HEK293 (cell line): ENCODE data around the gene TMEM134.

Experiments
- BCL11B ChIP-seq: fragments of 450-650 bp; formaldehyde crosslinking; IDR thresholded peaks from 2 replicates; pipeline ENCODE4 v1.5.1; 2016; ENCODE audit warnings: low read depth, missing biosample characterization, missing genetic modification characterization
- EGR2 ChIP-seq: fragments of 450-650 bp; formaldehyde crosslinking; IDR thresholded peaks from 2 replicates; pipeline ENCODE4 v1.5.1; 2016; ENCODE audit warnings: low read depth, missing biosample characterization, missing genetic modification characterization
- ELK4 ChIP-seq: IDR thresholded peaks from 2 replicates; pipeline ENCODE4 v1.6.1; 2011; ENCODE audit warnings: mild to moderate bottlenecking, low read depth, low read length, borderline replicate concordance
- KLF17 ChIP-seq: fragments of 450-650 bp; formaldehyde crosslinking; IDR thresholded peaks from 2 replicates; pipeline ENCODE4 v1.5.1; 2016; ENCODE audit warnings: missing biosample characterization, missing genetic modification characterization
- MYNN ChIP-seq: fragments of 450-650 bp; formaldehyde crosslinking; IDR thresholded peaks from 2 replicates; pipeline ENCODE4 v1.5.1; 2016; ENCODE audit warnings: missing biosample characterization, missing genetic modification characterization, borderline replicate concordance
- PBX3 ChIP-seq: sonication (generic); formaldehyde crosslinking; IDR thresholded peaks from 2 replicates; pipeline ENCODE4 v1.8.1; 2022; ENCODE audit warnings: mild to moderate bottlenecking, moderate library complexity, missing genetic modification reagents
- PRDM10 ChIP-seq: fragments of 450-650 bp; formaldehyde crosslinking; IDR thresholded peaks from 2 replicates; pipeline ENCODE4 v1.5.1; 2016; ENCODE audit warnings: missing biosample characterization, missing genetic modification characterization
- PRDM2 ChIP-seq: fragments of 450-650 bp; formaldehyde crosslinking; IDR thresholded peaks from 2 replicates; pipeline ENCODE4 v1.5.1; 2016; ENCODE audit warnings: missing biosample characterization, missing genetic modification characterization, borderline replicate concordance
- REPIN1 ChIP-seq: fragments of 450-650 bp; formaldehyde crosslinking; IDR thresholded peaks from 2 replicates; pipeline ENCODE4 v1.5.1; 2017; ENCODE audit warnings: missing biosample characterization, missing genetic modification characterization, low read depth
- SCRT2 ChIP-seq: fragments of 450-650 bp; formaldehyde crosslinking; IDR thresholded peaks from 2 replicates; pipeline ENCODE4 v1.5.1; 2016; ENCODE audit warnings: missing biosample characterization, missing genetic modification characterization
- SETDB1 ChIP-seq: IDR thresholded peaks from one replicate; pipeline ENCODE4 v1.6.1; 2017; ENCODE audit warnings: mild to moderate bottlenecking, low read length, moderate library complexity, mixed read lengths; ENCODE audit not compliant: insufficient read length
- ZBTB26 ChIP-seq: fragments of 450-650 bp; formaldehyde crosslinking; optimal IDR thresholded peaks from 2 replicates; pipeline ENCODE3; 2016; ENCODE audit warnings: missing biosample characterization, mild to moderate bottlenecking, missing genetic modification characterization
- ZBTB8A ChIP-seq: fragments of 450-650 bp; formaldehyde crosslinking; IDR thresholded peaks from 2 replicates; pipeline ENCODE4 v1.5.1; 2016; ENCODE audit warnings: missing biosample characterization, missing genetic modification characterization
- ZNF223 ChIP-seq: fragments of 450-650 bp; formaldehyde crosslinking; IDR thresholded peaks from 2 replicates; pipeline ENCODE4 v1.5.1; 2016; ENCODE audit warnings: missing biosample characterization, missing genetic modification characterization
- ZNF324 ChIP-seq: fragments of 450-650 bp; formaldehyde crosslinking; IDR thresholded peaks from 2 replicates; pipeline ENCODE4 v1.5.1; 2016; ENCODE audit warnings: missing biosample characterization, missing genetic modification characterization
- ZNF354C ChIP-seq: fragments of 450-650 bp; formaldehyde crosslinking; IDR thresholded peaks from 2 replicates; pipeline ENCODE4 v1.5.1; 2016; ENCODE audit warnings: missing biosample characterization, missing genetic modification characterization, low read depth, borderline replicate concordance
- ZNF366 ChIP-seq: fragments of 450-650 bp; formaldehyde crosslinking; conservative IDR thresholded peaks from 2 replicates; pipeline ENCODE4 v1.5.1; 2016; ENCODE audit warnings: missing biosample characterization, missing genetic modification characterization
- ZNF37A ChIP-seq: fragments of 450-650 bp; IDR thresholded peaks from 2 replicates; pipeline ENCODE4 v1.5.1; 2018; ENCODE audit warnings: missing biosample characterization, missing genetic modification characterization
- ZNF529 ChIP-seq: fragments of 450-650 bp; formaldehyde crosslinking; IDR thresholded peaks from 2 replicates; pipeline ENCODE4 v1.5.1; 2017; ENCODE audit warnings: missing genetic modification characterization, missing biosample characterization; ENCODE audit not compliant: insufficient replicate concordance
- ZNF530 ChIP-seq: fragments of 450-650 bp; formaldehyde crosslinking; IDR thresholded peaks from 2 replicates; pipeline ENCODE4 v1.5.1; 2016; ENCODE audit warnings: low read depth, missing biosample characterization, missing genetic modification characterization
- ZNF549 ChIP-seq: fragments of 450-650 bp; IDR thresholded peaks from 2 replicates; pipeline ENCODE4 v1.5.1; 2018; ENCODE audit warnings: missing biosample characterization, missing genetic modification characterization, mild to moderate bottlenecking, inconsistent platforms, moderate library complexity
- ZNF701 ChIP-seq: fragments of 450-650 bp; formaldehyde crosslinking; IDR thresholded peaks from 2 replicates; pipeline ENCODE4 v1.5.1; 2016; ENCODE audit warnings: missing biosample characterization, missing genetic modification characterization
- ZNF768 ChIP-seq: fragments of 450-650 bp; formaldehyde crosslinking; IDR thresholded peaks from 2 replicates; pipeline ENCODE4 v1.5.1; 2018; ENCODE audit warnings: missing biosample characterization, mild to moderate bottlenecking, missing genetic modification characterization

Gene TMEM134

GRCh38 chr11:67436459-67437081, 32.5 kb downstream of the TMEM134 start (continued):
- TF ChIP-seq ZNF768 (tag by site-specific recombination) (no peak), REPIN1 (tag by site-specific recombination) (no peak), ZBTB8A (tag by site-specific recombination) (0 out of 2 replicates have a peak, but pooled peaks have one; percentile 24), ZNF354C (no peak), ZNF530 (tag by site-specific recombination) (no peak), ZNF223 (no peak), SCRT2 (tag by site-specific recombination) (no peak), ELK4 (no peak), ZBTB26 (tag by site-specific recombination) (no peak), BCL11B (tag by site-specific recombination) (peak; percentile 28; the same call in 1 of the 2 replicates), EGR2 (tag by site-specific recombination) (peak; percentile 55; the same call in 1 of the 2 replicates), PRDM10 (0 out of 2 replicates have a peak, but pooled peaks have one; percentile 14), PBX3 (CRISPR knock-in tag) (no peak), ZNF324 (0 out of 2 replicates have a peak, but pooled peaks have one; percentile 39), ZNF701 (tag by site-specific recombination) (no peak), MYNN (tag by site-specific recombination) (no peak), ZNF366 (tag by site-specific recombination) (peak; percentile 57), ZNF529 (no peak), ZNF549 (tag by site-specific recombination) (no peak), KLF17 (tag by site-specific recombination) (peak; percentile 83), SETDB1 (no peak), PRDM2 (no peak), ZNF37A (no peak)
